ENCODE results near the gene ZNF638.

- TF ChIP-seq, protein P1, sequence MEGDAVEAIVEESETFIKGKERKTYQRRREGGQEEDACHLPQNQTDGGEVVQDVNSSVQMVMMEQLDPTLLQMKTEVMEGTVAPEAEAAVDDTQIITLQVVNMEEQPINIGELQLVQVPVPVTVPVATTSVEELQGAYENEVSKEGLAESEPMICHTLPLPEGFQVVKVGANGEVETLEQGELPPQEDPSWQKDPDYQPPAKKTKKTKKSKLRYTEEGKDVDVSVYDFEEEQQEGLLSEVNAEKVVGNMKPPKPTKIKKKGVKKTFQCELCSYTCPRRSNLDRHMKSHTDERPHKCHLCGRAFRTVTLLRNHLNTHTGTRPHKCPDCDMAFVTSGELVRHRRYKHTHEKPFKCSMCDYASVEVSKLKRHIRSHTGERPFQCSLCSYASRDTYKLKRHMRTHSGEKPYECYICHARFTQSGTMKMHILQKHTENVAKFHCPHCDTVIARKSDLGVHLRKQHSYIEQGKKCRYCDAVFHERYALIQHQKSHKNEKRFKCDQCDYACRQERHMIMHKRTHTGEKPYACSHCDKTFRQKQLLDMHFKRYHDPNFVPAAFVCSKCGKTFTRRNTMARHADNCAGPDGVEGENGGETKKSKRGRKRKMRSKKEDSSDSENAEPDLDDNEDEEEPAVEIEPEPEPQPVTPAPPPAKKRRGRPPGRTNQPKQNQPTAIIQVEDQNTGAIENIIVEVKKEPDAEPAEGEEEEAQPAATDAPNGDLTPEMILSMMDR (conservative IDR thresholded peaks at IDR 0.05 in 1 of 2, IDR thresholded peaks at IDR 0.05 in 1 of 2; ENCODE audit: extremely low read depth in 1 of 2, insufficient read depth in 1 of 2, low read depth in 1 of 2, low read length in 2 of 2): no peak
- TF ChIP-seq EZH2 (IDR thresholded peaks at IDR 0.05; ENCODE audit: borderline replicate concordance, low read length): no peak
Observed at GRCh38 chr2:71457123-71457915, 125.7 kb downstream of the ZNF638 start.

Data from mammary epithelial cell (primary cell).